ENCODE results near the gene CERS6.

CERS6 gene

DNA sequence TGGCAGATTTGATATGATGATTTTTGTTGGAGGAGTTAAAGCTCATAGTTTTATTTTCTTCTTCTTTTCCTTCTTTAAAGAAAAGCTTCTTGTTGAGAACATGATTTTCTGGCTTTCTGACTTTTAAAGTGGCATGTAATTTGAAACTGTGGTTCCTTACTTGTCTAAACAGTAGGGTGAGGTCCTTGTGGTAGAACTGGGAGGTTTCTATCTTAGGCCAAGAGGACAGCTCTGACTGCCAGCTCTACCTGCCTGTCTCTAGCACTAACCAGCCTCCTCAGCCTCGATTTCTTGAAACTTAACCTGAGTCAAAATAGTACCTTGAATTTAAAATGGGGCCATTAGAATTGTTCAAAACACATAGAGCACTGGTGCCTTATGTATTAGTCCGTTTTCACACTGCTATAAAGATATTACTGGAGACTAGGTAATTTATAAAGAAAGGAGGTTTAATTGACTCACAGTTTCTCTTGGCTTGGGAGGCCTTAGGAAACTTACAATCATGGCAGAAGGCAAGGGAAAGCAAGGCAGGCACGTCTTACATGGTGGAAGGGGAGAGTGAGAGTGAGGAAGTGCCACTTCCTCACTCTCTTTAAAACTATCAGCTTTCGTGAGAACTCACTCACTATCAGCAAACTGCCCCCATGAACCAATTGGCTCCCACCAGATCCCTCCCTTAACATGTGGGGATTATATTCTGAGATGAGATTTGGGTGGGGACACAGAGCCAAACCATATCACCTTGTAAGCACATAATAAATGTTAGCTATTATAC lies 119.0 kb downstream of the CERS6 start:
- no peak for DNase-seq

- no peak for DNase-seq
Observed at GRCh38 chr2:168577885-168578284, 121.8 kb downstream of the CERS6 start.

- no peak for DNase-seq
Observed at GRCh38 chr2:168583064-168583709, 127.1 kb downstream of the CERS6 start.

- peak; percentile 39 for DNase-seq
Observed at GRCh38 chr2:168583710-168584521, 127.8 kb downstream of the CERS6 start.

DNA sequence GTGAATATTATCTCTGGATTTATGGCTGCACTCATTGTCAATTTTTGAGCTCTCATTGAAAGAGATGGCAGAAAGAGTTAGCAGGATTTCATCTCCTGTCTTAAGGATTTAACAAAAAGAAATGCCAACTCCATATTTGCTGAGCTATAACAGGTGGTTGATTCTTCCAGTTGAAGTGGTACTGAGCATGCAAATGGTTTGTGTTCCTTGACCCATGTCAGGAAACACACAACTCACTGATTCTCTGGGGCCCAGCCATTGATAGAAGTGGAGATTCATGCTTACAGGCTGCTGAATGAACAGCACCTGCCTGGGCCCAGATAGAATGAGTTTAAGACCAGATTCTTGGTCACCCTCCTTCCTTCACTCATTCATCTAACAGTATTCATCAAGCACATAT lies 128.8 kb downstream of the CERS6 start:
- no peak for DNase-seq

- no peak for DNase-seq
Observed at GRCh38 chr2:168585700-168586099, 129.6 kb downstream of the CERS6 start.

DNA sequence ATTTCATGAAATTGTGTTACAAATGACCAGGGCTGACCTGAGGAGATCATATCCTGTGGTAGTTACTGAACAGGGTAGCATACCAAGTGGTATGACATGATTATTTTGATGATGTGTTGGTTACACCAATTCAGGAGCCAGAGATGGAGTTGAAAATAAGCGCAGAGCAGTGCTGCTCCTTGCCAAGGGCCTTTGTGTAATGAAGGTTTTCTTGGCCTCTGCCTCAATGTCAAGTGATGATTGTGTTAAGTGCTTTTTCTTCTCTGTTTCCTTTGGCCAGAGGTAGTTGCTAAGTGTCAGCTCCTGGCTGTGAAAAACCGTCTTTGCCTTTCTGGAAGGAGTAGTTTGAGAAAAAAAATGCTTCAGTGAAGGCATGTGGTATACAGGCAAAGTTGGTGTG lies 131.2 kb downstream of the CERS6 start:
- no peak for DNase-seq

GRCh38 chr2:168589236-168590211 lies 133.5 kb downstream of the CERS6 start:
- no peak for DNase-seq

DNA sequence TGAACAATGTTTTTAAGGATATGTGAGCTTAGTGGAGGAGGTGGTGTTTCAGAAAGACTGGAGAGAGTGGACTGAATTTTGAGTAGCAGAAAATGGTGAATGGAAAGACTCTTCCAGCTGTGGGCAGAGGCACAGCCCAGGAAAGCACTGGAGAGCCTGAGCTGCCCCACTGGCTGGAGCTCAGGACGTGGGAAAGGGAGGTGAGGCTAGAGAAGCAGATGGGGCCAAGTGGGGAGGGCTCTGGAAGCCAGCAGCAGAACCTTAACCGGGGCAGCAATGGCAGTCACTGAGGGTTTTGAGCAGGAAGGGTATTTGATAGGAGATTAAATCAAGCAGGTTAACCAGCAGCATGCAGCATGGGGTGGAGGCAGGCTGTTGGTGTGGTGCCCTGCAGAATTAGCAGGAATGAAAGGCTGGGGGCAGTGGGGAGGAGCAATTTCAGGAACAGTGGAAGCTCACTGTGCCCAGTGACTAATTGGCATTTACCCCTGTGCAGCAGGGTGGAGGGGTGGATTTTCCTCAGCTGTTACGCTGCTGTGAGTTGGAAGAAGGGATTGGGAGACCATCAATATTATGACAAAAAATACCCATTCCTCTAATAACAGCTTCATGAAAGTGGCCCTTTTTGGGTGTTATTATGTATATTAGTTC lies 136.2 kb downstream of the CERS6 start:
- no peak for DNase-seq

DNA sequence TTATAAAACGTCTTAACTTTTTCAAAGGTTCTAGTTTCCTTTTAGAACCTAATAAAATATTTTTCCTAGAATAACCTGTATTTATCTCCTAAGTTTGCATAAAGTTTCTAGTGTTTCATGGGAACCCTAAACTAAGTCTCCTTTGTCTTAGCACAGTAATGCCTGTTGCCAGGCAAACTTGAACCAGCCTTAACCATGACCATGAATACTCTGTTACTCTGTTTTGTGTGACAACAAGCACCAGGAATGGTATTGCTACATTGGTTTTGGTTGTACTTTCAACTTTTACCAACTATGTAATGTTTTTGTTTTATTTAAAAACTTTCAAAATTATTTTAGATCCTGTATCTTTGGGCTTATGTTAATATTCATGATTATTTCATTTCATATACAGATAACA lies 137.6 kb downstream of the CERS6 start:
- no peak for DNase-seq

- no peak for DNase-seq
Observed at GRCh38 chr2:168594778-168595177, 138.7 kb downstream of the CERS6 start.

GRCh38 chr2:168596881-168597655 lies 141.0 kb downstream of the CERS6 start:
- no peak for DNase-seq

DNA sequence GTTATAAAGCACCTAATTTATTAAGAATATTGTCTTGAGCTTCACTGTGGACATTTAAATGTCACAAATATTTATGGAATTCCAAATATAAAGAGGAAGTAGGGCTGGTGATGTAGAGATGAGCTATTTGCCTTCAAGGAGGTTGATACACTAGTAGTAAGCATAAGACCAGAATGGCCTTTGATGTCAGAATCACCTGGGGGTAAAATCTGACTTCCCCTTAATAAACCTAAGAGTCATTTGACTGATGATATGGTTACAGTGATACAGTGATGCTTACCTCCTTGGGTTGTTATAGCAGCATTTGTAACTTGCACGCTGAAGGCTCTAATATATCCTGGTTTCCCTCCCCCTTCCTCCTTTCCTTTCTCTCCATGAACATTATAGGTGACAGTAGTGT lies 143.7 kb downstream of the CERS6 start:
- DNase-seq, result no peak

GRCh38 chr2:168600949-168601348 lies 144.9 kb downstream of the CERS6 start:
- no peak for DNase-seq

GRCh38 chr2:168601741-168602140 lies 145.7 kb downstream of the CERS6 start:
- DNase-seq, result no peak

DNA sequence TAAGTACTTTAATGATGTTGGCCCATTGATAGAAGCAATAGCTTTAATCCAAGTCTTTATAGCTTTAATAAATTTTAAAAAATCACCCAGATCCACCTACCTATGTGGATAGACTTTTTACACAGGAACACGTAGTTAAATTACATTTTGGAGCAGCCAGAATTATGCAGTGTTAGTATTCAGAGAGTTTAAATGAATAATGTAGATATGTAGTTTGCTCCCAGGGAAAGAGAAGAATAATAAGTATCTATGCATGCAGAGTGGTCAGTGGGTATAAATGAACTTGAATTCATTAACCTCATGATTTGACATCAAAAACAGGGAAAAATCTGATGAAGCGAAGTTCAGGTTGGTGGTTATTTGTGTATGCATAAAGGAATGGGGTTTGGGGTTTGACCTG lies 146.3 kb downstream of the CERS6 start:
- no peak for DNase-seq

- no peak for DNase-seq
Observed at GRCh38 chr2:168602846-168603401, 146.9 kb downstream of the CERS6 start.

DNA sequence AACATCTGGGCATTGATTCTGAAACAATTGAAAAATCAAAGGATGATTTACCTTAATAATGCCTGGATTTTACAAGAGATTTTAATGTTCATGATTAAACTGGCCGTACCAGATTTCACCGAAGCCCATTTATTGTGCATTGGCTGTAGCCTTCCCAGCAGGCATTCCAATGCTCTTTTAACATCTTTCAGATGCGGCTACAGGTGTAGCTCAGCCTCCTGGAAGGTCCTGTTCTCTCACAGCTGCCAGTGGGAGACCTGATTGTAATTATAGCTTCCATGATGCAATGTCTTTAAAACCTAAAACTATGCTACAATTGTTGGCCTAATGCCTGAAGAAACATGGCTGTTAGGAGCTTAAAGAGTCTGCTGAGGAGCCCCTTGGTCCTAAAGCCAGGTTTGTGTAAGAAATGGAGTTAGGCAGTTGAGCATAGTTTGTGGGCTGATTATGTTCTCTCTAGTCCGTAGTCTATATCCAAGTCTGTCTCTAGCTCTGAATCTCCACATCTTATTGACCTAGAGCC lies 147.4 kb downstream of the CERS6 start:
- no peak for DNase-seq

GRCh38 chr2:168604252-168604651 lies 148.2 kb downstream of the CERS6 start:
- no peak for DNase-seq

DNA sequence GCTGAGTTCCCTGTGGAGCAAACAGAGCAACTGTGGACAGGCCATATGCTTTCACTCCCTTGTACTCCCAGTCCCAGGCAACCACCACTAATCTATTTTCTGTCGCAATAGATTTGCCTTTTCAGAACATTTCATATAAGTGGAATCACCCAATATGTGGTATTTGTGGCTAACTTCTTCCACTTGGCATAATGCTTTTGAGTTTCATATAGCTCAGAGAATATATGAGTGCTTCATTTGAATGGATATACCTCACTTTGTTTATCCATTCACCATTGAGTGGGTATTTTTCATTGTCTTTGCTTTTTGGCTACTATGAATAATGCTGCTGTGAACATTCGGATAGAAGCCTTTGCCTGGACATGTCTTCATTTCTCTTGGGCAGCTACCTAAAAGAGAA lies 151.9 kb downstream of the CERS6 start:
- DNase-seq, result no peak

DNA sequence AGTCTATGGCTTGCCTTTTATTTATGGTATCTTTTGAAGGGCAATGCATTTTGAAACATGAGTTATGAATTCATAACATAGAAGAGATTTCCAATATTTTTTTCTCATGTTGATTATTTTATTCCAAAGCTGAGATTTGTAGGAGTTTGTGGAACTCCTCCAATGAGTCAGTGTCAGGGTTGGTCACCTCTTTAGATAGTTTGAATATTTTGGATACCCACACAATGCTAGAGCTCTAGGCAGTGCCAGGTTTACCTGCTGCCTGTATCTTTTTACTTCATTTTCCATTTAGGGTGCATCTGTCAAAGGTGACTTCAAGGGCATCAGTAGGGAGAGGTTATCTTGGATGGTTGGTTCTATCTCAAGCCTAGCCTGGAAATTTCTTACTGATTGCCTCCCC lies 152.7 kb downstream of the CERS6 start:
- DNase-seq, result no peak
